Measurements from ENCODE around the gene UBAC1. TPM values are rescaled to one million over a fixed set of nuclear protein-coding genes. Genes with fewer than 3 reads are reported as not detected.

The UBAC1 gene
- total RNA-seq, 1 donor from 2014 or later, result 57.9 TPM

- Histone ChIP-seq H3K4me3 (no peak overlapping the region), H3K27me3 (no peaks in the 10 kb centered on the region), H3K27ac (no peak overlapping the region), H3K4me1 (peaks cover 61% of the 10 kb centered on the region), H3K9me3 (no peaks in the 10 kb centered on the region), H3K36me3 (peaks cover 0 to 4% of the 10 kb centered on the region in 2 donors)
- TF ChIP-seq POLR2AphosphoS5 (IDR thresholded peaks at IDR 0.05; ENCODE audit: insufficient read depth in 1 of 2, low read depth in 1 of 2) (no peak), POLR2A (IDR thresholded peaks at IDR 0.05) (no peak)
- TF ChIP-seq, protein P1, sequence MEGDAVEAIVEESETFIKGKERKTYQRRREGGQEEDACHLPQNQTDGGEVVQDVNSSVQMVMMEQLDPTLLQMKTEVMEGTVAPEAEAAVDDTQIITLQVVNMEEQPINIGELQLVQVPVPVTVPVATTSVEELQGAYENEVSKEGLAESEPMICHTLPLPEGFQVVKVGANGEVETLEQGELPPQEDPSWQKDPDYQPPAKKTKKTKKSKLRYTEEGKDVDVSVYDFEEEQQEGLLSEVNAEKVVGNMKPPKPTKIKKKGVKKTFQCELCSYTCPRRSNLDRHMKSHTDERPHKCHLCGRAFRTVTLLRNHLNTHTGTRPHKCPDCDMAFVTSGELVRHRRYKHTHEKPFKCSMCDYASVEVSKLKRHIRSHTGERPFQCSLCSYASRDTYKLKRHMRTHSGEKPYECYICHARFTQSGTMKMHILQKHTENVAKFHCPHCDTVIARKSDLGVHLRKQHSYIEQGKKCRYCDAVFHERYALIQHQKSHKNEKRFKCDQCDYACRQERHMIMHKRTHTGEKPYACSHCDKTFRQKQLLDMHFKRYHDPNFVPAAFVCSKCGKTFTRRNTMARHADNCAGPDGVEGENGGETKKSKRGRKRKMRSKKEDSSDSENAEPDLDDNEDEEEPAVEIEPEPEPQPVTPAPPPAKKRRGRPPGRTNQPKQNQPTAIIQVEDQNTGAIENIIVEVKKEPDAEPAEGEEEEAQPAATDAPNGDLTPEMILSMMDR (IDR thresholded peaks at IDR 0.05), result no peak
- intact Hi-C loops (cut with DNase I), result no loop called here
- DNase-seq (ENCODE audit: extremely low spot score in 2 of 2), result no peak
These were observed 75.9 kb downstream of the UBAC1 start for GRCh38 chr9:135885100-135885853.

DNA sequence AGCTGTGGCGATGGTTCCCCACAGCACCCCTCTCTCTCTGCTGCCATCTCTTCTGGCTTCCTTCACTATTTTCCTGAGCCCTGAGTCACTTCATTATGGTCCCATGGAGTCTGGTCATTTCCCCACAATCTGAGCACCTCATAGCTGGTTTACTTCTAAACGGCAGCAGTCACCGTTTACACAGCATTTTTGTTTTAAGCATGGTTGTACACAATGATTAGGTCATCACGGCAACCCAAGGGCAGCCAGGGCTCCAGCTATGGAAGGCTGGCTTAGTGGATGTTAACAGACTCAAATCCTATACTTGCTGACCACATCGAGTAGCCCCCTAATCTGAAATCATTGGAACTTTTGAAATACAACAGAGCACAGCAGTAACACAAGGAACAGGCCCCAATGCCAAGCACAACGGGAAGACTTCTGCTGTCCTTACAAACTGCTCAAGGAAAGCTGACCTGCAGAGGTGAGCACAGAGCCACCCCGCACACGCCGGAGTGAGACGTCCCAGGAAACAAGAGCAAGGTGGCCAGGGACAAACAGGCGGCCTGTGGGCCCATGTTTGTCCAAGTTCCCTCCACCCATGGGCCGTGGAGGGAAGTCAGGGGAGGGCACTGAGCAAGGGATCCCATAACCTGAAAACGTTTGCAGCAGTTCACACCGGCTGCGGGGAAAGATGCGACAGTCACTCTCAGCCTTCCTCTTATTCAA, 76.7 kb downstream of the UBAC1 start:
- TF ChIP-seq POLR2A (IDR thresholded peaks at IDR 0.05) (no peak), POLR2AphosphoS5 (IDR thresholded peaks at IDR 0.05; ENCODE audit: insufficient read depth in 1 of 2, low read depth in 1 of 2) (no peak)
- TF ChIP-seq, protein P1 (IDR thresholded peaks at IDR 0.05), result no peak
- no peaks in the 10 kb centered on the region for H3K27me3 ChIP-seq
- H3K4me3 ChIP-seq, result no peak overlapping the region
- no peak overlapping the region for H3K27ac ChIP-seq
- H3K4me1 ChIP-seq, result peaks cover 53% of the 10 kb centered on the region
- intact Hi-C loops (cut with DNase I), result no loop called here
- peaks cover 0 to 4% of the 10 kb centered on the region in 2 donors for H3K36me3 ChIP-seq
- no peak for DNase-seq (ENCODE audit: extremely low spot score in 2 of 2)
- no peaks in the 10 kb centered on the region for H3K9me3 ChIP-seq

- peaks cover 0 to 4% of the 10 kb centered on the region in 2 donors for H3K36me3 ChIP-seq
- intact Hi-C loops (cut with DNase I), result no loop called here
- H3K4me3 ChIP-seq, result no peak overlapping the region
- TF ChIP-seq, protein P1 (IDR thresholded peaks at IDR 0.05), result no peak
- TF ChIP-seq POLR2A (IDR thresholded peaks at IDR 0.05) (no peak), POLR2AphosphoS5 (IDR thresholded peaks at IDR 0.05; ENCODE audit: insufficient read depth in 1 of 2, low read depth in 1 of 2) (no peak)
- H3K27me3 ChIP-seq, result no peaks in the 10 kb centered on the region
- H3K4me1 ChIP-seq, result peaks cover 44% of the 10 kb centered on the region
- DNase-seq (ENCODE audit: extremely low spot score in 2 of 2), result no peak
- H3K9me3 ChIP-seq, result no peaks in the 10 kb centered on the region
- H3K27ac ChIP-seq, result no peak overlapping the region
These were observed 77.6 kb downstream of the UBAC1 start for GRCh38 chr9:135883410-135884089.

Other genes with a start within 250 kb of the UBAC1 start
- 20.9 TPM for gene CAMSAP1, start 53.8 kb downstream of the UBAC1 start, total RNA-seq
- 21.1 TPM for gene NACC2, start 133.9 kb upstream of the UBAC1 start, total RNA-seq
- 25.0 TPM for gene TMEM250, start 157.5 kb upstream of the UBAC1 start, total RNA-seq
- gene LHX3, start 243.8 kb upstream of the UBAC1 start, total RNA-seq, result not detected

Data from vagina (tissue), 2 donors.